ENCODE measurements around the gene MFNG. TPM values are rescaled to one million over a fixed set of nuclear protein-coding genes. Genes with fewer than 3 reads are reported as not detected.

The MFNG gene
- total and polyA plus RNA-seq, 2 experiments from 2014 or later = 3.3 TPM

DNA sequence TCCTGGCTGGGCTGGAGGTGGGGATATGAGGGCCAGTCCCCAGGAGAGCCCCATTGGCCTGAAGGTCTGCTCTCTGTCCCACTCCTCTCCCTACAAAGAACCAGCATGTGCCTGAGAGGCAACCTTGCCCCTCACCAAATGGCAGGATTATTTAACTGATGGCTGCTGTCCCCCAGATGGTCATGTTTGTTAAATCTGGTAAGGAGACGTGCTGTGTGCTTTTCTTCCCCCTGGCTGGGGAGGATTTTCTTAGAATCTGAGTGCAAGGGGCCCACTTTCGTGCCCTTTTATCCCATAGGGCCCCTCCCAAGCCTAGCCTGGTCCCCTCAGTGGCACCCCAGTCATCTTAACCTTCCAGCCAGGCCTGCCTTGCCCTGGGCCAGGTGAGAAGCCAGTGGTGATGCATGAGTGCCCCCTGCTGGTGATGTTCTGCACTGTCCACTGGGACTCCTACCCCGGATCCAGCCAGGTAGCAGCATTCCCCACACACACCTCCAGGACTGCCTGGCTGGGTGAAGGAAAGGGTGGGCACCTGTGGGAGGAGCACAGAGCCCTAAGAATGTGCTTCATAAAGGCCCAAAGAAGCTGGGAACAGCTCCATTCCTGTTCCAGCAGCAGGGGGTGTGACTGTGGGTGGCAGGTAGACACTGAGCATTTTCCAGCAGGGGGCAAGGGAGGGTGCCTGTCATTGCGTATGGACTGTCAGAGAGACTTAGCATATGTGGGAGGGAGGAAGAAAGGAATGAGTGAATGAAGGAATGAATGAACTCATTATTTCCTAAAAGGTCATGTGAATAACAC, 28.9 kb downstream of the MFNG start:
- Histone ChIP-seq H3K36me3 (replicated peaks; ENCODE audit: insufficient read depth, low read depth) (no peaks in the 10 kb centered on the region), H3K9me2 (replicated peaks; ENCODE audit: insufficient read depth) (no peaks in the 10 kb centered on the region), H3K4me2 (no peak overlapping the region), H3K79me2 (no peaks in the 10 kb centered on the region), H3K9me3 (ENCODE audit: low read depth) (no peaks in the 10 kb centered on the region), H2AFZ (no peak overlapping the region), H3K4me3 (no peak overlapping the region), H3K27ac (no peak overlapping the region), H3K4me1 (ENCODE audit: insufficient read depth) (peaks cover 20% of the 10 kb centered on the region), H3K27me3 (no peaks in the 10 kb centered on the region), H4K20me1 (ENCODE audit: insufficient read depth, poor library complexity, severe bottlenecking) (no peaks in the 10 kb centered on the region)
- DNase-seq (ENCODE audit: low spot score) = peak; percentile 88
- TF ChIP-seq, protein P1, sequence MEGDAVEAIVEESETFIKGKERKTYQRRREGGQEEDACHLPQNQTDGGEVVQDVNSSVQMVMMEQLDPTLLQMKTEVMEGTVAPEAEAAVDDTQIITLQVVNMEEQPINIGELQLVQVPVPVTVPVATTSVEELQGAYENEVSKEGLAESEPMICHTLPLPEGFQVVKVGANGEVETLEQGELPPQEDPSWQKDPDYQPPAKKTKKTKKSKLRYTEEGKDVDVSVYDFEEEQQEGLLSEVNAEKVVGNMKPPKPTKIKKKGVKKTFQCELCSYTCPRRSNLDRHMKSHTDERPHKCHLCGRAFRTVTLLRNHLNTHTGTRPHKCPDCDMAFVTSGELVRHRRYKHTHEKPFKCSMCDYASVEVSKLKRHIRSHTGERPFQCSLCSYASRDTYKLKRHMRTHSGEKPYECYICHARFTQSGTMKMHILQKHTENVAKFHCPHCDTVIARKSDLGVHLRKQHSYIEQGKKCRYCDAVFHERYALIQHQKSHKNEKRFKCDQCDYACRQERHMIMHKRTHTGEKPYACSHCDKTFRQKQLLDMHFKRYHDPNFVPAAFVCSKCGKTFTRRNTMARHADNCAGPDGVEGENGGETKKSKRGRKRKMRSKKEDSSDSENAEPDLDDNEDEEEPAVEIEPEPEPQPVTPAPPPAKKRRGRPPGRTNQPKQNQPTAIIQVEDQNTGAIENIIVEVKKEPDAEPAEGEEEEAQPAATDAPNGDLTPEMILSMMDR (IDR thresholded peaks at IDR 0.05; ENCODE audit: poor library complexity) = peak; percentile 90
- no peak for TF ChIP-seq EZH2phosphoT487 (IDR thresholded peaks at IDR 0.05; ENCODE audit: low read depth, severe bottlenecking, unreplicated experiment)
- WGBS (ENCODE audit: low lambda C conversion rate, missing lambda C conversion rate) = 48% methylated on average over 4 of the region's 4 CpGs

DNA sequence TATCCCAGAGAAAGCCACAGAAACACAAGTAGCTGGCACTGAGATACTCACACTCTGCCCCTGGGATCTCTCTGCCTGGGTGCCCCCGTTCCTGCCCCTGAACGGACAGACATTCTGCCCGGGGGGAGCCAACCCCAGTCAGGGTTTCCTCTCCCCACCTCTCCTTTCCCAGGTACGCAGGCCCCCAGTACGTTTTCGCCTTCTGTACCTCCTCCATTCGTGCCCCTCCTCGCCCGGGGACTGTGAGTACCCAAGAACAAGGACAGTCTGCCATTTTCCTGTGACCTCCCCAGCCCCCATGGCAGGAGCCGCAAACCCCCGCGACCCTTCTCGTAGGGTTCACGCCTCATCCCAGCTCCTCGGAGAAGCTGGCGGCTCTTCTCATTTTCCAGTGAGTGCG, 29.8 kb downstream of the MFNG start:
- no peak overlapping the region for H3K4me2 ChIP-seq
- WGBS (ENCODE audit: low lambda C conversion rate, missing lambda C conversion rate) = 91% methylated on average over 17 of the region's 17 CpGs
- no peak overlapping the region for H2AFZ ChIP-seq

GRCh38 chr22:37455896-37456295, 30.3 kb downstream of the MFNG start:
- Histone ChIP-seq H3K27ac (peak overlapping the region; percentile 73), H3K27me3 (no peaks in the 10 kb centered on the region), H3K79me2 (no peaks in the 10 kb centered on the region), H3K9me3 (ENCODE audit: low read depth) (no peaks in the 10 kb centered on the region), H3K4me3 (no peak overlapping the region), H3K4me1 (ENCODE audit: insufficient read depth) (peaks cover 20% of the 10 kb centered on the region), H3K36me3 (replicated peaks; ENCODE audit: insufficient read depth, low read depth) (no peaks in the 10 kb centered on the region), H3K4me2 (peak overlapping the region; percentile 66), H4K20me1 (ENCODE audit: insufficient read depth, poor library complexity, severe bottlenecking) (no peaks in the 10 kb centered on the region), H2AFZ (no peak overlapping the region), H3K9me2 (replicated peaks; ENCODE audit: insufficient read depth) (no peaks in the 10 kb centered on the region)
- TF ChIP-seq, protein P1 (IDR thresholded peaks at IDR 0.05; ENCODE audit: poor library complexity) = no peak
- no peak for DNase-seq (ENCODE audit: low spot score)
- WGBS (ENCODE audit: low lambda C conversion rate, missing lambda C conversion rate) = 74% methylated on average over 12 of the region's 14 CpGs

More for the DNA sequence above, 29.8 kb downstream of the MFNG start:
- Histone ChIP-seq H3K27me3 (no peaks in the 10 kb centered on the region), H4K20me1 (ENCODE audit: insufficient read depth, poor library complexity, severe bottlenecking) (no peaks in the 10 kb centered on the region), H3K9me3 (ENCODE audit: low read depth) (no peaks in the 10 kb centered on the region), H3K79me2 (no peaks in the 10 kb centered on the region), H3K36me3 (replicated peaks; ENCODE audit: insufficient read depth, low read depth) (no peaks in the 10 kb centered on the region), H3K9me2 (replicated peaks; ENCODE audit: insufficient read depth) (no peaks in the 10 kb centered on the region), H3K4me3 (no peak overlapping the region), H3K27ac (peak overlapping the region; percentile 73), H3K4me1 (ENCODE audit: insufficient read depth) (peaks cover 20% of the 10 kb centered on the region)
- no peak for DNase-seq (ENCODE audit: low spot score)
- TF ChIP-seq EZH2phosphoT487 (IDR thresholded peaks at IDR 0.05; ENCODE audit: low read depth, severe bottlenecking, unreplicated experiment) (no peak), EZH2 (IDR thresholded peaks at IDR 0.05; ENCODE audit: borderline replicate concordance) (no peak)
- TF ChIP-seq, protein P1 (IDR thresholded peaks at IDR 0.05; ENCODE audit: poor library complexity) = no peak

Measured in hepatocyte (in vitro differentiated cells).